ENCODE results near the gene CTPS2.

Gene CTPS2

GRCh38 chrX:16711893-16712547 lies 449 bp downstream of the CTPS2 start:
- Histone ChIP-seq H3K9me3 (ENCODE audit: insufficient read depth, low read depth, low read length) (no peaks in the 10 kb centered on the region), H3K9ac (ENCODE audit: low read depth, low read length) (peak overlapping the region; percentile 93), H3K27ac (ENCODE audit: low read length) (peak overlapping the region; percentile 71), H3K36me3 (ENCODE audit: insufficient read depth, low read depth, low read length) (peaks cover 13% of the 10 kb centered on the region), H3K27me3 (ENCODE audit: insufficient read depth, low read length) (no peaks in the 10 kb centered on the region), H3K4me3 (ENCODE audit: low read length) (peak overlapping the region; percentile 88), H3K4me1 (ENCODE audit: insufficient read depth, low read length) (no peaks in the 10 kb centered on the region)

- peak overlapping the region; percentile 88 for H3K4me3 ChIP-seq (ENCODE audit: low read length)
- peak overlapping the region; percentile 40 for H3K27ac ChIP-seq (ENCODE audit: low read length)
- H3K9ac ChIP-seq (ENCODE audit: low read depth, low read length), result peak overlapping the region; percentile 93
- H3K36me3 ChIP-seq (ENCODE audit: insufficient read depth, low read depth, low read length), result peaks cover 15% of the 10 kb centered on the region
- H3K27me3 ChIP-seq (ENCODE audit: insufficient read depth, low read length), result no peaks in the 10 kb centered on the region
- H3K4me1 ChIP-seq (ENCODE audit: insufficient read depth, low read length), result no peaks in the 10 kb centered on the region
- no peaks in the 10 kb centered on the region for H3K9me3 ChIP-seq (ENCODE audit: insufficient read depth, low read depth, low read length)
Observed at GRCh38 chrX:16711219-16711811, 1.2 kb downstream of the CTPS2 start.

GRCh38 chrX:16708016-16708415 lies 4.5 kb downstream of the CTPS2 start:
- no peaks in the 10 kb centered on the region for H3K9me3 ChIP-seq (ENCODE audit: insufficient read depth, low read depth, low read length)
- no peak overlapping the region for H3K9ac ChIP-seq (ENCODE audit: low read depth, low read length)
- H3K36me3 ChIP-seq (ENCODE audit: insufficient read depth, low read depth, low read length), result peaks cover 20% of the 10 kb centered on the region
- no peaks in the 10 kb centered on the region for H3K4me1 ChIP-seq (ENCODE audit: insufficient read depth, low read length)
- no peaks in the 10 kb centered on the region for H3K27me3 ChIP-seq (ENCODE audit: insufficient read depth, low read length)
- no peak overlapping the region for H3K27ac ChIP-seq (ENCODE audit: low read length)
- no peak overlapping the region for H3K4me3 ChIP-seq (ENCODE audit: low read length)

GRCh38 chrX:16705370-16705769 lies 7.1 kb downstream of the CTPS2 start:
- Histone ChIP-seq H3K36me3 (ENCODE audit: insufficient read depth, low read depth, low read length) (peaks cover 37% of the 10 kb centered on the region), H3K4me1 (ENCODE audit: insufficient read depth, low read length) (no peaks in the 10 kb centered on the region), H3K4me3 (ENCODE audit: low read length) (no peak overlapping the region), H3K9me3 (ENCODE audit: insufficient read depth, low read depth, low read length) (no peaks in the 10 kb centered on the region), H3K27ac (ENCODE audit: low read length) (no peak overlapping the region), H3K9ac (ENCODE audit: low read depth, low read length) (no peak overlapping the region), H3K27me3 (ENCODE audit: insufficient read depth, low read length) (no peaks in the 10 kb centered on the region)

- no peak overlapping the region for H3K4me3 ChIP-seq (ENCODE audit: low read length)
- no peak overlapping the region for H3K9ac ChIP-seq (ENCODE audit: low read depth, low read length)
- H3K27me3 ChIP-seq (ENCODE audit: insufficient read depth, low read length), result no peaks in the 10 kb centered on the region
- H3K36me3 ChIP-seq (ENCODE audit: insufficient read depth, low read depth, low read length), result peaks cover 48% of the 10 kb centered on the region
- H3K27ac ChIP-seq (ENCODE audit: low read length), result no peak overlapping the region
- H3K4me1 ChIP-seq (ENCODE audit: insufficient read depth, low read length), result no peaks in the 10 kb centered on the region
- no peaks in the 10 kb centered on the region for H3K9me3 ChIP-seq (ENCODE audit: insufficient read depth, low read depth, low read length)
Observed at GRCh38 chrX:16702700-16703599, 9.5 kb downstream of the CTPS2 start.

- H3K9ac ChIP-seq (ENCODE audit: low read depth, low read length), result no peak overlapping the region
- no peak overlapping the region for H3K27ac ChIP-seq (ENCODE audit: low read length)
- no peaks in the 10 kb centered on the region for H3K9me3 ChIP-seq (ENCODE audit: insufficient read depth, low read depth, low read length)
- H3K36me3 ChIP-seq (ENCODE audit: insufficient read depth, low read depth, low read length), result peaks cover 52% of the 10 kb centered on the region
- H3K4me1 ChIP-seq (ENCODE audit: insufficient read depth, low read length), result no peaks in the 10 kb centered on the region
- no peaks in the 10 kb centered on the region for H3K27me3 ChIP-seq (ENCODE audit: insufficient read depth, low read length)
- H3K4me3 ChIP-seq (ENCODE audit: low read length), result no peak overlapping the region
Observed at GRCh38 chrX:16700734-16701133, 11.7 kb downstream of the CTPS2 start.

- no peaks in the 10 kb centered on the region for H3K4me1 ChIP-seq (ENCODE audit: insufficient read depth, low read length)
- no peaks in the 10 kb centered on the region for H3K27me3 ChIP-seq (ENCODE audit: insufficient read depth, low read length)
- no peak overlapping the region for H3K9ac ChIP-seq (ENCODE audit: low read depth, low read length)
- H3K27ac ChIP-seq (ENCODE audit: low read length), result no peak overlapping the region
- H3K9me3 ChIP-seq (ENCODE audit: insufficient read depth, low read depth, low read length), result no peaks in the 10 kb centered on the region
- H3K36me3 ChIP-seq (ENCODE audit: insufficient read depth, low read depth, low read length), result peaks cover 52% of the 10 kb centered on the region
- no peak overlapping the region for H3K4me3 ChIP-seq (ENCODE audit: low read length)
Observed at GRCh38 chrX:16699389-16699788, 13.1 kb downstream of the CTPS2 start.

- Histone ChIP-seq H3K4me3 (ENCODE audit: low read length) (no peak overlapping the region), H3K27ac (ENCODE audit: low read length) (no peak overlapping the region), H3K36me3 (ENCODE audit: insufficient read depth, low read depth, low read length) (peaks cover 65% of the 10 kb centered on the region), H3K9me3 (ENCODE audit: insufficient read depth, low read depth, low read length) (no peaks in the 10 kb centered on the region), H3K4me1 (ENCODE audit: insufficient read depth, low read length) (no peaks in the 10 kb centered on the region), H3K9ac (ENCODE audit: low read depth, low read length) (no peak overlapping the region), H3K27me3 (ENCODE audit: insufficient read depth, low read length) (no peaks in the 10 kb centered on the region)
Observed at GRCh38 chrX:16696956-16697355, 15.5 kb downstream of the CTPS2 start.

- Histone ChIP-seq H3K4me3 (ENCODE audit: low read length) (no peak overlapping the region), H3K27me3 (ENCODE audit: insufficient read depth, low read length) (no peaks in the 10 kb centered on the region), H3K36me3 (ENCODE audit: insufficient read depth, low read depth, low read length) (peaks cover 72% of the 10 kb centered on the region), H3K9me3 (ENCODE audit: insufficient read depth, low read depth, low read length) (no peaks in the 10 kb centered on the region), H3K4me1 (ENCODE audit: insufficient read depth, low read length) (no peaks in the 10 kb centered on the region), H3K27ac (ENCODE audit: low read length) (no peak overlapping the region), H3K9ac (ENCODE audit: low read depth, low read length) (no peak overlapping the region)
Observed at GRCh38 chrX:16695079-16695676, 17.3 kb downstream of the CTPS2 start.

- no peak overlapping the region for H3K4me3 ChIP-seq (ENCODE audit: low read length)
- no peaks in the 10 kb centered on the region for H3K9me3 ChIP-seq (ENCODE audit: insufficient read depth, low read depth, low read length)
- H3K4me1 ChIP-seq (ENCODE audit: insufficient read depth, low read length), result no peaks in the 10 kb centered on the region
- H3K9ac ChIP-seq (ENCODE audit: low read depth, low read length), result no peak overlapping the region
- peaks cover 78% of the 10 kb centered on the region for H3K36me3 ChIP-seq (ENCODE audit: insufficient read depth, low read depth, low read length)
- H3K27me3 ChIP-seq (ENCODE audit: insufficient read depth, low read length), result no peaks in the 10 kb centered on the region
- no peak overlapping the region for H3K27ac ChIP-seq (ENCODE audit: low read length)
Observed at GRCh38 chrX:16687514-16687913, 25.0 kb downstream of the CTPS2 start.

GRCh38 chrX:16683007-16683664 lies 29.3 kb downstream of the CTPS2 start:
- Histone ChIP-seq H3K9ac (ENCODE audit: low read depth, low read length) (no peak overlapping the region), H3K4me3 (ENCODE audit: low read length) (no peak overlapping the region), H3K27me3 (ENCODE audit: insufficient read depth, low read length) (no peaks in the 10 kb centered on the region), H3K27ac (ENCODE audit: low read length) (no peak overlapping the region), H3K9me3 (ENCODE audit: insufficient read depth, low read depth, low read length) (no peaks in the 10 kb centered on the region), H3K36me3 (ENCODE audit: insufficient read depth, low read depth, low read length) (peaks cover 70% of the 10 kb centered on the region), H3K4me1 (ENCODE audit: insufficient read depth, low read length) (no peaks in the 10 kb centered on the region)
